ENCODE measurements around the gene U2AF2. TPM values are rescaled to one million over a fixed set of nuclear protein-coding genes. Genes with fewer than 3 reads are reported as not detected.

The U2AF2 gene
- total and polyA plus RNA-seq, 9 of the 15 experiments (the other 6 are each of a cell fraction or from before 2014, with no cell fraction given), result 3.0 to 331 (median 157) TPM

GRCh38 chr19:55643003-55643886 is 11.6 kb upstream of the U2AF2 start, which contains the start of gene ZNF581 (continued):
- TF ChIP-seq TCF7L2 (IDR thresholded peaks at IDR 0.05; ENCODE audit: low read depth, low read length), result no peak
- TF ChIP-seq POLR2AphosphoS5 (IDR thresholded peaks at IDR 0.05; ENCODE audit: control insufficient read depth, insufficient read depth, low read depth, low read length), result peak; percentile 57
- no peak for TF ChIP-seq ATF6 (CRISPR knock-in tag; IDR thresholded peaks at IDR 0.05)
- TF ChIP-seq ETS1 (conservative IDR thresholded peaks at IDR 0.05; ENCODE audit: control insufficient read depth, low read depth, low read length), result peak; percentile 54; the same call in 1 of the 2 replicates
- TF ChIP-seq MXD1 (CRISPR knock-in tag; IDR thresholded peaks at IDR 0.05; ENCODE audit: borderline replicate concordance, poor library complexity, severe bottlenecking), result peak; percentile 53
- TF ChIP-seq ZNF124 (CRISPR knock-in tag; IDR thresholded peaks at IDR 0.05), result no peak
- TF ChIP-seq PHF21A (IDR thresholded peaks at IDR 0.05; ENCODE audit: borderline replicate concordance, low read depth), result peak; percentile 80; the same call in 1 of the 2 replicates
- TF ChIP-seq ZNF3 (CRISPR knock-in tag; IDR thresholded peaks at IDR 0.05), result no peak
- TF ChIP-seq RERE (CRISPR knock-in tag; IDR thresholded peaks at IDR 0.05; ENCODE audit: borderline replicate concordance), result no peak
- no peak for TF ChIP-seq ZZZ3 (IDR thresholded peaks at IDR 0.05)
- TF ChIP-seq ZKSCAN8 (CRISPR knock-in tag; IDR thresholded peaks at IDR 0.05), result no peak
- TF ChIP-seq CREBBP (IDR thresholded peaks at IDR 0.05; ENCODE audit: low read depth, low read length), result no peak
- TF ChIP-seq LCOR (CRISPR knock-in tag; IDR thresholded peaks at IDR 0.05), result no peak
- no peak for TF ChIP-seq NCOA4 (IDR thresholded peaks at IDR 0.05; ENCODE audit: partially characterized antibody)
- TF ChIP-seq RFX5 (IDR thresholded peaks at IDR 0.05; ENCODE audit: low read depth, low read length), result no peak

Measured in K562 (cell line).